ENCODE measurements around the gene ATP1B3. TPM values are rescaled to one million over a fixed set of nuclear protein-coding genes. Genes with fewer than 3 reads are reported as not detected.
"Not testable (repeated sequence)": the region's sequence is repeated elsewhere in the genome, so short reads cannot be mapped to it uniquely, and the experiment has no call there.

Gene ATP1B3
- polyA plus RNA-seq, 4 donors, result 135 to 253 (median 175) TPM

DNA sequence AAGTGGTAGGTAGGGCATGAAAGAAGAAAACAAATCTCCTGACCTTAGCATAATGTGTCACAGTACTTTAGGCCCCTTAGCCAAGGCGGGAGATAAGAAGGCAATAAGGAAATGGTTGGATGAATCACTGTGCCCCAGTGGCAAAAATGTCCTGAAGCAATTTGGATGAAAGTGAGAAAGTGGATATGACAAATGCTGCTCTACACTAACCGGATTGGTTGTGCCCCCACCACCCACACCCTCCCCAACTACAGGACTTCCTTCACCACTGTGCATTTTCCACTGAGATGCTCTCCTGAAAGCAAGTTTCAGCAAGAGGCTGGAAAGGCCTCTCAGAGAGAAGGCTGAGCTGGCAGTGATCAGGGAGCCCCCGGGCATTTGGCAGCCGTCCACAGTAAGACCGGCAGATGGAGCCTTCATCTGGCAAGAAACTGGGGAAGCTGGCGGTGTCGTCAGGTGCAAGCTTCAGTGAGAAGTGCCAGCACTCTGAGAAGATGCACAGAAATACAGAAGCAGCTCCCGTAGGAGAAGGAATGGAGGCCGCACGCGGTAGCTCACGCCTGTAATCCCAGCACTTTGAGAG, 63.8 kb downstream of the ATP1B3 start:
- DNase-seq (ENCODE audit: low read depth in 4 of 4, low spot score in 2 of 4), result no peak

DNA sequence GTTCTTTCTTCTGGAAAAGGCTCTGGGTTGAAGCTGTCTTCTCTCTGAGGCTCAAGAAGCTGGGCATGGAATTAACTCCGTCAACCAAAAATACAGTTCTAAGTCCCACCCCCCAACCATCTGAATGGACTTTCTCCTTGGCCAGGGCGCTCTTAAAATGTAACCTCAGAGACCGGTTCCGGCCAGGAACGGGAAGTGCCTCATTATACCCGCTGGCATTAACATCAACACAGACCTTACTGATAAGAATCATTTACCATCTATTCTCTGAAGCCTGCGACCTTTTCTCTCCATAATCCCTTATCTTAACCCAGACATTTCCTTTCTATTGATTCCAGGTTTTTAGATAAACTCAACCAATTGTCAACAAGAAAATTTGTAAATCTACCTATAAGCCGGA, 64.7 kb downstream of the ATP1B3 start:
- DNase-seq (ENCODE audit: low read depth in 4 of 4, low spot score in 2 of 4), result no peak

DNA sequence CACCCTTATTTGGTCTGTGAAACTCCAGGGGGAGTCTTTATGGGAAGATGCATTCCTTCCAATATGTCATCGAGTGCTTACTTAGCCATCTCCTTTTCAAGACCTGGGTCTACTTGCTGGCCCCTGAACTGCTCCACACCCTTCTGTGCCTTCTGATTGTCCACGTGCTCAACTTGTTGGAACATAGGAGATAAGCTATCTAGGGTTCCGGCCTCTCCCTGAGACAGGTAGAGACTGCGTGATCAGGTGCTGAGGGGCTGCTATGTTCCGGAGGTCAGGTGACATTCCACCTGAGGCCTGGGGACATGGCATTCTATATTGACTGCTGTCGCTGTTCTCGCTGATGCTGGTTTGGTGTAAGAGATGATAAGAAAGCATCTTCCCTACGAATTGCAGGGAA, 65.6 kb downstream of the ATP1B3 start:
- no peak for DNase-seq (ENCODE audit: low read depth in 4 of 4, low spot score in 2 of 4)

DNA sequence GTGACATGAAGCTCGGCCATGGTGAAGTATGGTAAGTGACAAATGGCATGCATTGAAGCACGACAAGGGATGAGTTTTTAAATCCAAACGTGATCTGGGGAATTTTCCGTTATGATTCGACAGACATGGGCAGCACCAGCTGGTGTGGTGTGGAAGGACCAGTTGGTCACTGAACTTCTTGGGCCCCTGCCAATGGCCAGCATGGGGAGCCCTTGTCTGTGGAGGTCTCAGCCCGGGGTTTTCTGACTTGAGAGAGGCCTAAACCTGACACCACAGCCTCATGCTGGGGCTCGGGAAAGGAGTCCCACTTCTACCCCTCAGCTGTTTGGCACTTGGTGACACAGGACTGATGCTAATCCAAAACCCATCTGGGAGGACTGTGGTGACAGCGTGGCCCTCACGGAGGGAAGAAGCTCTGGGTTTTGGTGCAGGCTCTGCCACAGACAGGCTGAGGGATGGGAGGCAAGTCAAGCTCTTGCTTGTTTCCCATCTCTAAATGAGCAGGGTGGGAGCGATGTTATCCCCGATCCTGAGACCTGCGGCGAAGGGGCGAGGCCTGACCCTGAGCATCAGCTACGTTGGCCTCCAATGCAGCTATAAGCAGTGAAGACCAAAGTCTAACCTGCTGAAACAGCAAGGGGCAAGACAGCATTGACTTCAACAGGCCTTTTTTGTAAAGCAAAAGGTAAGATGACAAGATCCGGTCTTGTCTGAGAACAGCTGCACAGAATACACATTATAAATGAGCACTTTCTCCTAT, 69.5 kb downstream of the ATP1B3 start:
- no peak for DNase-seq (ENCODE audit: low read depth in 4 of 4, low spot score in 2 of 4)

DNA sequence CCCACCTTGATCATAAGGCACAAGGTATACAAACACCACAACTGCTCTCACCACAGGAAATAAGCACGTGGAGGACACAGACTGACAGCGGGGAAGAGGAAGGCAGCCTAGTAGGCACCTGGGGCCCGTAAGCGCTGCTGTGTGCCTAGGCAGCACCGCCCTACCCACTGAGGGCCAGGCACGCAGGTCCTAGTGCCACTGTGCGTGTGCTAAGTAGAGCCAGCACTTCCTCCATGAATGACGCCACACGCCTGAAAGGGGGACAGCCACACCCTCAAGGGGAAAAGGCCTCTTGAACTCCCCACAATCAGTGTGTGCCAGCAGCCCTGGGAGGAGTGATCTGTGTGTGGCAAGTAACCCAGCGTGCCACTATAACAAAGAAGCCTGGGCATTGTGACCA, 73.0 kb downstream of the ATP1B3 start:
- no peak for DNase-seq (ENCODE audit: low read depth in 4 of 4, low spot score in 2 of 4)

DNA sequence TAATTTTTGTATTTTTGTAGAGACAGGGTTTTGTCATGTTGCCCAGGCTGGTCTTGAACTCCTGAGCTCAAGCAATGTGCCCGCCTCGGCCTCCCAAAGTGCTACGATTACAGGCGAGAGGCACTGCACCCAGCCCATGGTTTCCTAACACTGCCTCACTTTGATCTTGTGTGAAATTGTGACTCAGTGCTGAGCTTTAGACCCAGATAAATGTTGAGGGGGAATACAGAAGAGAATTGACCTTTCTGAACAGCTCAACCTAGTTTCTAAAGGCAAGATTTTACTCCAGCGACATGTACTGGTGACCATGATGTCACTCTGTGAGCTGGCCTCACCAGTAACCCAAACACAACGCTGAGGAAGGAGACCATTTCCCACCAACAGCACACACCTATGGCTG, 73.5 kb downstream of the ATP1B3 start:
- DNase-seq (ENCODE audit: low read depth in 4 of 4, low spot score in 2 of 4), result no peak

DNA sequence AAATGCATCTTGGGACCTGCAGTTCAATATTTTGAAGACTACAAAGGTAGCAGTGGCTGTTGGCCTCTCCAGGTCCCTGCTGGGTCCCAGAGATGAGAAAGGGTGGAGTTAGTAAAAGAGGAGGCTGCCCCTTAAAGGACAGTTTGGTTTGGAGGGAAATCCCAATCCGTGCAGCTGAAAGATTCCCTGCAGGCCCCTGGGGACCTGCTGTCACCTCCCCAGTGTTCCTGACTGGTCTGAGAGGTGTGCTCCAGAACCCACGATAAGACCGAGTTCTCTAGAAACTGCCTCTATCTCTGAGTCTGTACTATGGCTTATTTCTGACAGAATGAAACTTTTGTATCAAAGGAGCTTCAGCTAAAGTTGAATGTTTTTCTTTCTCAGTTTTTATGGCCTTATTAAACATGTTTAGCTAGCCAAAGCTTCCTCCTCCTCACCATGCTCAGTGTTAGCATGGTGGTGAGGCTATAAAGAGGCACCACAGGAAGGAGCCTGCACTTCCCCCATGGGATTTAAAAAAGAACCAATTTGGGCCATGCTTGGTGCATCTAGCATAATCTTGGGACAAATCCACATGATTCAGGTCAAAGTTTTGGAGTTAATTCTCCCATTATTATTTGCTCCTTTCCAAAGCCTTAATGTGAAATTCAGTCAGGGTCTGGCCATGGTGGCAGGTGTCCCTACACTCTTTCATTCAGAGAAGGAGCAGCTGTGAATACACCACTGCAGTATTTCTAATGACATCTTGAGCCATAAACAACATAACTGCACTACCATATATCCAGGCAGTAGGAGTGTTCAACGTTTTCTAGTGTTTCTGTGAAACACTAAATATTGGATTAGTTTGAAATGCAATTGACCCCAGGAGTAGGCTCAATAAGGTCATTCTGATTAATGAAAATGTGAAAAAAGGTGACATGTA, 74.4 kb downstream of the ATP1B3 start:
- DNase-seq (ENCODE audit: low read depth in 4 of 4, low spot score in 2 of 4), result no peak

DNA sequence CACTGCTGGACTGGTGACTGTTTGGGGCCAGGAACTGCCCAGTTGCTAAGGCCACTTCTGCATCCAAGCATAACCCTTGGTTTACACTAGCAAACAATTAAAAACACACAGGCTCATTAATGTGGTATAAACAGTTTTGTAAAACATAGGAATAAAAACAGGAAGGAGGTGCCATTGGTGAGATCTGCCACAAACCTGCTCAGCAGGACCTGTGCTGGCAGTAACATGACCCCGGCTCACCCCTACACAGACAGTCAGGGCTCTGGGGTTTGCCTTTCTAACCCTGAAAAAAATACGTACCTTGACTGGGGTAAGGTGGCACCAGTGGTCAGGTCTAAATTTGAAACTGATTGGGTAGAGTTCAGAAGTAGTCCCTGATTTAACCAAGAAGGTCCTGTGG, 76.2 kb downstream of the ATP1B3 start:
- DNase-seq (ENCODE audit: low read depth in 4 of 4, low spot score in 2 of 4), result no peak

DNA sequence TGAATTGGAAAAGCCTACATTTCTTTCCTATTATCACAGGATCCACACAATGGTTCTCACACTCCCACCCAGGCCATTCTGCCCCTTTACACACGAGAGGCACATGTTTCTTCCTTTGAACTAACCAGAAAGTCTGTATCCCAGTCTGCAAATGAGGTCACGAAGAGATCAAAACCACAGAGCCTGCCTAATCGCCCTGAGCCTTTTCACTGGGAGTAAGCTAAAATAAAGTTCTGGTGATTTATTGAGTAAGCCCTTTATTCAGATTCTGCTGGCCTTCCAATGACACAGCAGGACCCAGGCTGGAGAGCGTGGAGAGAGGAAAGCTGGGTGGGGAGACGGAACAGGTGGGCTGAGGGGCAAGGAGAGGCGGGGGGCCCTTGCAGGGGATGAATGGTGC, 78.7 kb downstream of the ATP1B3 start:
- DNase-seq (ENCODE audit: low read depth in 4 of 4, low spot score in 2 of 4), result peak in 1 of 4 donors; percentile 8

DNA sequence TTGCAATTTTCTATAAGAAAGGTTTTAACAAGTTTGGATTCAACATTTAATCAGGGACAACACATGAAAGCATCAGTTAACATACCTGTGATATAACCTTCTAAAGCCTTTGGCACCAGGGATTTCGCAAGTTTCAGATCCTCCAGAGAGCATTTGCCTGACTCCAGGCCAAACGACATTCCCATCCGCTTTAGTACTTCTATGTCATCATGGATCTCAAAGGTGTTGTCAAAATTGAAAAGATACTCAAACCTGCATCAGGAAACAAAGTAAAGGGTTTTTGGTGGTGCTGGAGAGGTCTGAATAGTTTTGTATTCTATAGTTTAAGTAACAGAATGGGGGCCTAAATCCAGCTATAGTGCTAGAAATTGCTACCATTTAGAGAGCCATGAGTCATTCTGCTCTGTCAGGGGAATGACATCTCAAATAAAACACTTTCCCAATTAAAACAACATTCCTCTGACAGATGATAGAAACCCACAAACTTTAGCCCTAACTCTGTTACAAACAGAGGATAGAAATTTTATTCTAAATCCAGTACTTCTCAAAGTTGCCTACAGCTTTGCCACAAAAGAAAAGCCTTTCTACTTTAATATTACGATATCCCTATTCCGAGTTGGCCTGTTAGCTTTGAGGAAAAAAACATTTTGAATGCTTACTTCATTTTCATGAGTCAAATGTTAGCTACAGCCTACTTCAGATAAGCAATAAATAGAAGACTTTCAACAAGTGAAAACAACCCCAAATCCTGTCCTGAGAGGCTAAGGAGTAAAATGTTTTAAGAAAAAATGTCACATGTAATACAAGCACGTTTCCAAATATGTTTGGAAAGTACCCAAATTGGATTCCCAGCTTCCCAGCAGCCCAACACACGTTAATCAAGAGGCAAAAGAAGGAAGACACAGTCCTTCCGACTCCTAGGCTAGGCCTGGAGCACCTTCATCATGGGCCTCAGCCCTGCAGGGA, 83.4 kb downstream of the ATP1B3 start:
- DNase-seq (ENCODE audit: low read depth in 4 of 4, low spot score in 2 of 4), result no peak

DNA sequence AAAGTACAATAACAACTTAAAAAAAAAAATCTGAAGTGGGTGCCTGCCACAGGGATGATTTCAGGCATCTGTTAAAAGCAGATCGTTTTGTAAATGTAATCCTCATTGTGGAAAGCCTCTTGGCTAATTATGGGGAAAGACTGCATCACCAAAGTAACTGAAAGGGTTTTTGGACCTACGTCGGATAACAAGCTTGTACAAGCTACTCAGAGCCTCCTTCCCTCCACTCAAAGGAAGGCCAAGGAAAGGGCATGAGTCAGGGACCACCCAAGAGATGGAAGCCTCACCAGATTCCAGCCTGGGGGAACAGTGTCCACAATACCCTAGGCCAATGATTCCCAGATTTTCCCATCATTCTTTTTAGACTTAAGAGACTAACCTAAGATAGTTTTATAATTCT, 84.3 kb downstream of the ATP1B3 start:
- DNase-seq (ENCODE audit: low read depth in 4 of 4, low spot score in 2 of 4), result no peak

DNA sequence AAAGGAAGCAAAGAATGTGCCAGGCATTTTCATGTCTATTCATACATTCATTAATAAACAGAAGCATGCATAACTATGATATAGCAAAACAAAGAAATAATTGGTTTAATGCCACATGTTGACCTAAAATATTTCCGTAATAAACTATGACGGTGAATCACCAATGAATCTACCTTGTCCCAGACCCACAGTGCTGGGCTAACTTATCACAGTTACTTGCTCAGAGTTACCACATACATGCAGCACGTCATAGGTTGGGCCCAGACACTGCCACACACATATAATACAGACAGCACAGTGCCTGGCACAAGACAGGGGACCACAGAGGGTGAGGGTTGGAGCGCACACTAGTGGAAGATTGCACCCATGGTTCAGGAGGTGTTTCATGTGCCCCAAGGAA, 86.9 kb downstream of the ATP1B3 start:
- no peak for DNase-seq (ENCODE audit: low read depth in 4 of 4, low spot score in 2 of 4)

DNA sequence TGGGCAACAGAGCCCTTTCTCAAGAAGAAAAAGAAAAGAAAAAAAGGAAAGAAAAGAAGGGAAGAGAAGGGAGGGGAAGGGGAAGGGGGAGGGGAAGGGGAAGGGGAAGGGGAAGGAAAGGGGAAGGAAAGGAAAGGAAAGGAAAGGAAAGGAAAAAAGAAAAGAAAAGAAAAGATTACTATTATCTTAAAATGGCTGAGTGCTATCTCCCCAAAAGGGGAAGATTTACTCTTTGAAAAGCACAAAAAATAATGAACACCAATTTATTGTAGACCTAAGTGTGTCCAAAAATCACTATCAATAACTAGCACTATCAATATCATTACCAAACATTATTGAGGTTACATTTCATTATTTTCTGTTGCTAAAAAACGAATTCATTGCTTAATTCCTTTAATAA, 89.0 kb downstream of the ATP1B3 start:
- DNase-seq (ENCODE audit: low read depth in 4 of 4, low spot score in 2 of 4), result no peak

DNA sequence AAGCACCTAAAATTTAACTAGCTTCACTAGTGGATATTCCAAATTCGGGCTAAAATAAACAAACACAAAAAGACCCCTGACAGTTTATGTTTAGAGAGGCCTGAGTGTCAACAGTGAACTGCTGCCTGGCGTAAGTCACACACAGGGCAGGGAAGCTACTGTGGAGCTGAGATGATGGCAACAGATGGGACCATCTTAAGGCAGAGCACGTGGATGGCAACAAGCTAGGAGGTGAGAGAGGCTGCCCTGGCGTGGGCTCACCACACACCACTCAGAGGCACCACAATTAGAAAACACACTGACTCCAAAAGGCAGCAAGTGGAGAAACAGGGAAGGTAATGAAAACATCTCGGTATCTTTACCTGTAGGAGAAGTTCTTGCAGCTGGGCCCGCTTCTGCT, 93.3 kb downstream of the ATP1B3 start:
- DNase-seq (ENCODE audit: low read depth in 4 of 4, low spot score in 2 of 4), result no peak

DNA sequence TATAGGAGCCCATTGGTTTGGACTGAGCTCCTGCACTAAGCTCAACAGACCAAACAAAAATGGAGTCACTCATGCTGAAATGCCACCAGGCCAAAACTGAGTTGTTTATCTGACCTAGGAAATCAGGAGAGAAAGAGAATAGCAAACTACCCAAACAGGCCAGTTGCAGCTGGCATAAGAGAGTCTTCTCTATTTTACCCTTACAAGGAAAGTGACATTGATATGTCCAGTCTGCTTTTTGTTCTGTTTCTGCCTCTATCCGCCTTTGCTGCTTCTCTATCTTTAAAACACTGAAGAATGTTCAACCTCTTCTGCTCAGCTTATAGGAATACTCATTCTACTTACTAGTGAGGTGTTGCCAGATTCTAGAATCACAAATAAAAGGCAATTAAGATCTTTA, 95.1 kb downstream of the ATP1B3 start:
- no peak for DNase-seq (ENCODE audit: low read depth in 4 of 4, low spot score in 2 of 4)

DNA sequence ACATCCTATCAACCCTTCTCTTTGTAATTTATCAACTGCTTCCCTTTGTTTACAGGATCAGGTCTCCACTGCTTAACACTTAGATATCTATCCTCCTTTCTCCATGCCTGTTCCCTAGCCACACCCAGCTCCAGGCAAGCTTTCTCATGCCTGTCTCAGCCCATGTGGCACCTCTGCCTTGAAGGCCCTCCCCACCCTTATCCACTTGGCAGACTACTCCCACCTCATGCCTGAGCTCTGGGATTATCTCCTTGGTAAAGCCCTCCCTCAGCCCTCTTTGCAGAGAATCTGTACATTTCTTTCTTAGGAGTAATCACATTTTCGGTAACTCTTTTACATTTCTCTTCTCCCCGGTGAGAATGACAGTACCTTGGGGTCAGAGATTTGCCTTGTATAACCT, 96.0 kb downstream of the ATP1B3 start:
- no peak for DNase-seq (ENCODE audit: low read depth in 4 of 4, low spot score in 2 of 4)

DNA sequence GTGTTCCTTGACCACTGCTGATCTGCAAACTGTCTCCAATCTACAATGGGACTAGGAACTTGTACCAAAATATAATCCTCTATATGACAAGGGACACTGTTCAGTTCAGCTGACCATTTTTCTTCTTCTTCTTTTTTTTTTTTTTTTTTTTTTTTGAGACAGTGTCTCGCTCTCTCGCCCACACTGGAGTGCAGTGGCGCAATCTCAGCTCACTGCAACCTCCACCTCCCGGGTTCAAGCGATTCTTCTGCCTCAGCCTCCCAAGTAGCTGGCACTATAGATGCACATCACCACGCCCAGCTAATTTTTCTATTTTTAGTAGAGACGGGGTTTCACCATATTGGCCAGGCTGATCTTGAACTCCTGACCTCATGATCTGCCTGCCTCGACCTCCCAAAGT, 98.3 kb downstream of the ATP1B3 start:
- DNase-seq (ENCODE audit: low read depth in 4 of 4, low spot score in 2 of 4), result not testable (repeated sequence)

Measured in left renal cortex interstitium (tissue), 4 donors.